Neural progenitor cell (in vitro differentiated cells): ENCODE data around the gene PPP1R13L.

Experiments used
- CTCF ChIP-seq: fragments of 200-600 bp; sonication (generic); IDR thresholded peaks from 2 replicates; pipeline ENCODE4 v1.5.1; 2017; ENCODE audit warnings: antibody characterized with exemption, mild to moderate bottlenecking
- EZH2 ChIP-seq: fragments of 200-600 bp; sonication (generic); IDR thresholded peaks from 2 replicates; pipeline ENCODE4 v1.6.1; 2017; ENCODE audit warnings: antibody characterized with exemption, mild to moderate bottlenecking, moderate library complexity
- EZH2phosphoT487 ChIP-seq: fragments of 200-600 bp; sonication (generic); IDR thresholded peaks from 2 replicates; pipeline ENCODE4 v1.6.1; 2017; ENCODE audit warnings: antibody characterized with exemption

- no peak for TF ChIP-seq EZH2
- TF ChIP-seq CTCF = no peak
- TF ChIP-seq EZH2phosphoT487 = no peak
Observed at GRCh38 chr19:45361608-45362007, 43.3 kb downstream of the PPP1R13L start.
